Measurements from ENCODE around the gene OVOL3.

DNA sequence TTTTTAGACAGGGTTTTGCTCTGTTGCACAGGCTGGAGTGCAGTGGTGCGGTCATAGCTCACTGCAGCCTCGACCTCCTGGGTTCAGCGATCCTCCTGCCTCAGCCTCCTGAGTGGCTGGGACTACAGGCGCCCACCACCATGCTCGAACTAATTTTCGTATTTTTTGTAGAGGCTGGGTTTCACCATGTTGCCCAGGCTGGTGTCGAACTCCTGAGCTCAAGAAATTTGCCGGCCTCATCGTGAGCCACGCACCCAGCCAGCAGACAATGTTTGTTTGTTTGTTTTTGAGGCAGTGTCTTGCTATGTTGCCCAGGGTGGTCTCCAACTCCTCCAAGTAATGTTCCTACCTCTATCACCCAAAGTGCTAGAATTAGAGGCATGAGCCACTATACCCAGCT, 42.2 kb downstream of the OVOL3 start:
- no peak for TF ChIP-seq POLR2A (IDR thresholded peaks at IDR 0.05)
- TF ChIP-seq, protein P1, sequence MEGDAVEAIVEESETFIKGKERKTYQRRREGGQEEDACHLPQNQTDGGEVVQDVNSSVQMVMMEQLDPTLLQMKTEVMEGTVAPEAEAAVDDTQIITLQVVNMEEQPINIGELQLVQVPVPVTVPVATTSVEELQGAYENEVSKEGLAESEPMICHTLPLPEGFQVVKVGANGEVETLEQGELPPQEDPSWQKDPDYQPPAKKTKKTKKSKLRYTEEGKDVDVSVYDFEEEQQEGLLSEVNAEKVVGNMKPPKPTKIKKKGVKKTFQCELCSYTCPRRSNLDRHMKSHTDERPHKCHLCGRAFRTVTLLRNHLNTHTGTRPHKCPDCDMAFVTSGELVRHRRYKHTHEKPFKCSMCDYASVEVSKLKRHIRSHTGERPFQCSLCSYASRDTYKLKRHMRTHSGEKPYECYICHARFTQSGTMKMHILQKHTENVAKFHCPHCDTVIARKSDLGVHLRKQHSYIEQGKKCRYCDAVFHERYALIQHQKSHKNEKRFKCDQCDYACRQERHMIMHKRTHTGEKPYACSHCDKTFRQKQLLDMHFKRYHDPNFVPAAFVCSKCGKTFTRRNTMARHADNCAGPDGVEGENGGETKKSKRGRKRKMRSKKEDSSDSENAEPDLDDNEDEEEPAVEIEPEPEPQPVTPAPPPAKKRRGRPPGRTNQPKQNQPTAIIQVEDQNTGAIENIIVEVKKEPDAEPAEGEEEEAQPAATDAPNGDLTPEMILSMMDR (IDR thresholded peaks at IDR 0.05): no peak
